Inflammatory macrophage treated with lipopolysaccharide for 1 hour (primary cell): ENCODE measurements around the gene CD163L1.
"Not testable (repeated sequence)": the region's sequence is repeated elsewhere in the genome, so short reads cannot be mapped to it uniquely, and the experiment has no call there.

ENCODE experiments used
- DNase-seq, 2 donors: peaks; one replicate each; pipeline ENCODE4 v3.0.0-alpha.2; 2020 to 2022

Gene CD163L1

DNA sequence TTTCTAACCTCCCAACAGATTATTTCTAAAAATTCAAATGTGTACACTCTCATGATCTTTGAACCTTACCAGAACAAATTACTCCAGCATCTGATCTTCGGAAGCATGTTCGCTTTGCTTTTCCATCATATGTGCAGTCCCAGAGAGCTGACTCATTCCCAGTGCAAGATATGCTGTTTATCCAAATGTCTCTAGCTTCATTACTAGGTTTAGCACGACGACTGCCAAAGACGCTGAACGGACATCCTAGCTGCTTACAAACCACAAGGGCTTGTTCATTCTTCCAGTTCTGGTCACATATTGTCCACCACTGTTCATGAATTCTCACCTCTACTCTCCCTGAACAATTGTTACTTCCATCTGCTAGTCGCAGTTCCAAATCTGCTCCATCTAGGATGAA lies 40.5 kb downstream of the CD163L1 start:
- no peak for DNase-seq

DNA sequence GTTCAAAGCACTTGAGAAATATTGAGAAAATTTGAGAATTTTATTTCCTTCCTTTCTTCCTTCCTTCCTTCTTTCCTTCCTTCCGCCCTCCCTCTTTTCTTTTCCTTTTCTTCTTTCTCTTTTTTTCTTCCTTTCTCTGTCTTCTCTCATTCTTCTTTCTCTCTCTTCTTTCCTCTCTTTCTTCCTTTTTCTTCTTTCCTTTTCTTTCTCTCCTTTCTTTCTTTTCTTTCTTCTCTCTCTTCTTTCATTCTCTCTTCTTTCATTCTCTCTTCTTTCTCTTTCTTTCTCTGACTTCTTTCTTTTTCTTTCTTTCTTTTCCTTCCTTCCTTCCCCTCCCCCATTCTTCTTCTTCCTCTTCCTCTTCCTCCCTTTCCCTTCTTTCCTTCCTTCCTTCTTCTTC lies 44.9 kb downstream of the CD163L1 start:
- no peak for DNase-seq

GRCh38 chr12:7396418-7396817 lies 47.5 kb downstream of the CD163L1 start:
- DNase-seq: no peak

DNA sequence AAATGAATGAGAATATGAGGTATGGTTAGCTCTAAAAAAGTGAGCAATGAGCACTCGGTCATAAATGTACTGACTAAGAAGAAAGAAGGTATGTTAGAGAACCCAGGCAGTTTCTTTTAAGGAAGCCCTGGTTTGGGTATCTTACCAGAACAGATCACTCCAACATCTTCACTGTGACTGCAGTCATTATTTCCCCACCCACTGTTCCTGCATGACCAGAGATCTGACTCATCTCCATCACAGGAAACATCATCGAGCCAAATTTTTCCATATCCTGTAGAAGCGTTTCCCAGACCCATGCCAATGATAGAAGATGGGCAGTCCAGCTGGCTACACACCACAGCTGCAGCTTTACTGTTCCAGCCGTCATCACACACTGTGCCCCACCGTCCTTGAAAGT lies 48.0 kb downstream of the CD163L1 start:
- peak; percentile 6 to 10 for DNase-seq

DNA sequence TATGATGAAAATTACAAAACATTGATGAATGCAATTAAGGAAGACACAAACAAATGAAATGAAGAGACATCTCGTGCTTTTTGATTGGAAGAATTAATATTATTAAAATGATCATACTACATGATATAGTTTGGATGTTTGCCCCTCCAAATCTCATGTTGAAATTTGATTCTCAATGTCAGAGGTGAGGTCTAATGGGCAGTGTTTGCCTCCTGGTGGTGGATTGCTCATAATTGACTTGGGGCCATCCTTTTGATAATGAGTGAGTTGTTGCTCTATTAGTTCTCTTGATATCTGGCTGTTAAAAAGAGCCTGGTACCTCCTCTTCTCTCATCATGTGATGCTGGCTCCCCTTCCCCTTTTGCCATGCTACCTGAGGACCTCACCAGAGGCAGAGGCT lies 56.7 kb downstream of the CD163L1 start:
- DNase-seq: no peak

- no peak for DNase-seq
These were observed 60.8 kb downstream of the CD163L1 start for GRCh38 chr12:7383157-7383556.

DNA sequence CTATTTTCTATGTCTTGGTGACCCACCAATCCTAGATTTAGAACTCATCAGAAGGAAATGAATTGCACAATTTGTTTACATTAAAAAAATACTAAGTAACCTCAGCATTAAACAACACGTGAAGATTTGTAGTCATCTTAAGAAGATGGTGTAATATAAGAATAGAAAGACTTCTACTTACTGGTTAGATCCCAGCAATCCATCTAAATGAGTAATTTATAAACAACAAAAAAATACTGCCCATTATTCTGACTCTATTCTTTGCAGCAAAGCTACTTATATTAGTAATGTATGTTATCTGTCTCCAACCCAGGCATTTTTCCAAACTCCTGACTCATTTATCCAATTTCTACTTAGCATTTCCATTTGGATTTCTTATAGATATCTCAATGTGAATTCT lies 67.8 kb downstream of the CD163L1 start:
- DNase-seq: no peak

GRCh38 chr12:7375145-7375543 lies 68.8 kb downstream of the CD163L1 start:
- no peak for DNase-seq

DNA sequence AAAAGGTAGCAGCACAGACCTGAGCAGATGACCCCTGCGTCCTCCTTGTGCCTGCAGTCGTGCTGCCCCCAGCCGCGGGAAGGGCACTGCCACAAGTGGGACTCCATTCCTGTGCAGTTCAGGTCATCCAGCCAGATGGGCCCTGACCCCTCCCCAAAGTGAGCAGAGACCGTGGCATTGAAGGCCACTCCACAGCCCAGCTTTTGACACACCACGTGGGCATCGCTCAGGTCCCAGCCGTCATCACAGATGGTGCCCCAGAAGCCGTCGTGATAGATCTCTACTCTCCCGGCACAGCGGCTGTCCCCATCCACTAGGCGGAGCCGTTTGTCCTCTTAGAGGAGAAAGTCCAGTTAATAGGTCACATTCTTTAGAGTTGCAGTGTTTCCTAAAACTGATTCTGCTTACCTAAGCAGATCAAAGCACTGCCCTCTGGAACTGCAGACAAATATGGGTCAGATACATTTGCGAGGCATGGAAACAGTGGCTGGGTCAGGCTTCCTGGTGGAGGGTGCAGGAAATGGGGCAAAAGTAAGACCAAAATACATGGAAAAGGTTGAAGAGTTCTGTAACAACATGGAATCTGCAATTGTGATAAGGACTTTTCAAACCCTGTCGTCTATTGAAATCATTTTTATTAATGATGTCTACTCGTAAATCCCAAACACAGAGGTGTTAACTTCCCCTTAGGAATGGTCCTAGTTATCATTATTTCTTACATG lies 69.4 kb downstream of the CD163L1 start:
- peak; percentile 37 to 78 for DNase-seq

GRCh38 chr12:7373226-7373625 lies 70.7 kb downstream of the CD163L1 start:
- no peak for DNase-seq

DNA sequence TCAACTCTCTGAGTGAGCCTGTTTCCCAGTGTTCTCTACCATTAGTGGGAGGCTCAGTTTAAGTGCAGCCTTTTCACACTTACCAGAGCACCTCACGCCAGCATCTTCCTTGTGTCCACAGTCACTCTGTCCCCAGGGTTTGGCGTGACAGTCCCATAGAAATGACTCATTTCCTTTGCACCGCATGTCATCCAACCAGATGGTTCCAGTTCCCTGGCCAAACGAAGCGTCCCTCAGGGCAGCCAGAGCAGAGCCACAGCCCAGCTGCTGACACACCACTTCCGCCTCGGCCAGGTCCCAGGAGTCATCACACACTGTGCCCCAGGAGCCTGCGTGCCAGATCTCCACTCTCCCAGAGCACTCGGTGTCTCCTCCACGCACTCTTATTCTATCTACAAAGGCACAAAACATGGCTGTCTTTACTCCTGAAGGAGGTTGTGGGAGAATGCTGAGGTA lies 74.7 kb downstream of the CD163L1 start:
- DNase-seq: no peak

- no peak for DNase-seq
These were observed 81.2 kb downstream of the CD163L1 start for GRCh38 chr12:7362734-7363133.

- DNase-seq: peak; percentile 29 to 44
These were observed 82.7 kb downstream of the CD163L1 start for GRCh38 chr12:7361265-7361664.

DNA sequence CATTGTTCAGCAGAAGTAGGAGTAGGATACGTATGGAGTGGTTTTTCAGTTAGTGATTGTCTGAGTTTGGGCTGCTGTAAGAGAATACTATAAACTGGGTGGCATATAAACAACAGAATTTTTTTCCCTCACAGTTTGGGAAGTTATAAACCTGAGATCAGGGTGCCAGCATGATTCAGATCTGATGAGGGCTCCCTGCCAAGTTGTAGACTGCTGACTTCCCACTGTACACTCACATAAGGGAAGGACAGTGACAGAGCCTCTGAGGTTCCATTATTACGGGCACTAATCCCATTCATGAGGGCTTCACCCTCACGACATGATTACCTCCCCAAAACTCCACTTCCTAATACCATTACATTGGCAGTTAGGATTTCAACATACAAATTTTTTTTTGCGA lies 89.4 kb downstream of the CD163L1 start:
- DNase-seq: no peak

DNA sequence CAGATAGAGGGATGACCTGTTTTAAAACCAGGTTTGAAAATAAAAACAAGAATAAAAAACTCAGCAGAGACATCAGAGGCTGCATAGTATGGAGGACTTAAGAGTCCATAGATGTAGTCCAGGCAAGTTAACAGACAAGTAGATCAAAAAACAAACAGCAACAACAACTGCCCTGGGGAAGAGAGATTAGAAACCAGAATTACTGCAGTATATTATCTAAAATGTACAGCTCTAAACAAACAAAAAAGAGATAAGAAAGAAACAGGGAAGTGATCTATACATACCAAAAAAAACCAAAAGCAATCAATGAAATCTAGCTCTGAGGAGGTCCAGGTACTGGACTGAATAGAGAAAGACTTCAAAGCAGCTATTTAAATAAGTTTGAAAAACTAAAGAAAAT lies 91.3 kb downstream of the CD163L1 start:
- no peak for DNase-seq

DNA sequence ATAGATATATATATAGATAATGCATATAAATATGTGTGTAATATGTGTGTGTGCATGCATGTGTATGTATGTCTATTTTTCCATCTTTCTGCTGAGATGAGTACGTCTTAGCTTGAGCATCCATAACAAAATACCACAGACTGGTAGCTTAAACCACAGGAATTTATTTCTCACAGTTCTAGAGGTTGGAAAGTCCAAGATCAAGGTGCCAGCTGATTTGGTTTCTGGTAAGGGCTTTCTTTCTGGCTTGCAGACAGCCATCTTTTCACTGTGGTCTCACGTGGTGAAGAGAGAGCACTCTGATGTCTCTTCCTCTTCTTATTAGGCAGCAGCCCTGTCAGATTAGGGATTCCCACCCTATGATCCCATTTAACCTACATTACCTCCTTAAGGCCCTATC lies 92.8 kb downstream of the CD163L1 start:
- DNase-seq: no peak

DNA sequence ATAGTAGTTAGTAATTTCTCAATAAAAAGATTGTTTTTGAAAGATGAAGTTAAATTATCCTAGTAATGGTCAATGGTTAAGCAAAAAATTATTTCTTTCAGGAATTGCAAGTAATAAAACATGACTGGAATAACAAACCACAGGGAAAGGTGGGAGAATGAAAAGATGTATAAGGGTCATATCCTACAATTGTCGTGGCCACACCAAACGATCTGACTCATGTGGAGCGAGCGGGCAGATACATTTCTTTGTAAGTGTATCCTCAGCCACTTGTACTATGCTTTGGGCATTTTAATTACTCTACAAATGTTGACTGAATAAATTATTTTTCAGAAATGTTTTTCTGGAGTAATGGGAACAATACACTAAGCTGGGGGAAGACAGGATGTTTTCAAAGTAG lies 94.5 kb downstream of the CD163L1 start:
- no peak for DNase-seq

- DNase-seq: peak; percentile 14 to 16
These were observed 97.3 kb downstream of the CD163L1 start for GRCh38 chr12:7346551-7347225.

DNA sequence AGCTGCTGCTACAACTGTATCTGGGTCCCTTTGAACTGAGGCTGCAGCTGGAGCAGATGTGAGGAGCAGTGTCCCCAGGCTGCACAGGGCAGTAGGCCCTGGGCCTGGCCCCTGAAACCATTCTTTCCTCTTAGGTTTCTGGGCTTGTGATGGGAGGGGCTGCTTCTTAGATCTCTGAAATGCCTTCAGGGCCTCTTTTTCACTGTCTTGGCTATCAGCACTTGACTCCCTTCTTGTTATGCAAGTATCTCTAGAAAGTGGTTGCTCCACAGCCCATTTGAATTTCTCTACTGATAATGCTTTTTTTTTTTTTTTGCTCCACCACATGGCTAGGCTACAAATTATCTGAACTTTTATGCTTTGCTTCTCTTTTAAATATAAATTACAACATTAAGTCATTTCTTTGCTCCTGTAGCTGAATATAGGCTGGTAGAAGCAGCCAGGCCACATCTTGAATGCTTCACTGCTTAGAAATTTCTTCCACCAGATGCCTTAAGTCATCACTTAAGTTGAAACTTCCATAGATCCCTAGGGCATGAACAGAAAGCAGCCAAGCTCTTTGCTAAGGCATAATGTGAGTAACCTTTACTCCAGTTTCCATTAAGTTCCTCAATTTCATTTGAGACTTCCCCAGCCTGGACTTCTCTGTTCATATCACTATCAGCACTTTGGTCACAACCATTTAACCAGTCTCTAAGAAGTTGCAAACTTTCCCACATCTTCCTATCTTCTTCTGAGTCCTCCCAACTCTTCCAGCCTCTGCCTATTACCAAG lies 98.9 kb downstream of the CD163L1 start:
- peak; percentile 69 to 72 for DNase-seq

GRCh38 chr12:7339675-7340074 lies 104.3 kb downstream of the CD163L1 start:
- DNase-seq: no peak

DNA sequence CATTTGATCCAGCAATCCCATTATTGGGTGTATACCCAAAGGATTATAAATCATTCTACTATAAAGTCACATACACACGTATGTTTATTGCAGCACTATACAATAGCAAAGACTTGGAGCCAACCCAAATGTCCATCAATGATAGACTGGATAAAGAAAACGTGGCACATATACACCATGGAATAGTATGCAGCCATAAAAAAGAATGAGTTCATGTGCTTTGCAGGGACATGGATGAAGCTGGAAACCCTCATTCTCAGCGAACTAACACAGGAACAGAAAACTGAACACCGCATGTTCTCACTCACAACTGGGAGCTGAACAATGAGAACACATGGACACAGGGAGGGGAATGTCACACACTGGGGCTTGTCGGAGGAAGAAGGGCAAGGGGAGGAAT lies 106.2 kb downstream of the CD163L1 start:
- not testable (repeated sequence) for DNase-seq

GRCh38 chr12:7327918-7328317 lies 116.0 kb downstream of the CD163L1 start:
- no peak for DNase-seq

GRCh38 chr12:7324176-7324575 lies 119.8 kb downstream of the CD163L1 start:
- DNase-seq: no peak

GRCh38 chr12:7322599-7322998 lies 121.4 kb downstream of the CD163L1 start:
- DNase-seq: no peak
